OCI-M2 (cell line): Measurements from ENCODE around the gene COQ4.

Source experiments
- DNase-seq: peaks from one replicate; lab custom pipeline; 2025; ENCODE audit not compliant: unreplicated experiment; lab: John Stamatoyannopoulos, UW

Gene COQ4

GRCh38 chr9:128372188-128372641 is 49.6 kb downstream of the COQ4 start:
- no peak for DNase-seq

DNA sequence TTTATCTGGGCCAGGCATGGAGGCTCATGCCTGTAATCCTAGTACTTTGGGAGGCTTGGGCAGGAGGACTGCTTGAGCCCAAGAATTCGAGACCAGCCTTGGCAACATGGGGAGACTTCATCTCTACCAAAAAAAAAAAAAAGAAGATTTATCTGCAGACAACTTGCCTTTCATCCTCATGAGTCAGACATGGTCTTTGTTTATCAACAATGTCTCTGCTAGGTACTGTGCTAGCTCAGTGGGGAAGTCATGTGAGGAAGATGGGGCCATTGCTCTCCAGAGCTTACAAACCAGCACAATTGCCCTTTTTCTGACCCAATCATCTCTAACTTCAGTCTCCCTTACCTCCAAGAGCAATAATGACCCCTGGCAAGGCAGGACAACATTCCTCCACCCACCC is 50.1 kb downstream of the COQ4 start:
- DNase-seq = no peak

GRCh38 chr9:128374221-128374675 is 51.6 kb downstream of the COQ4 start:
- DNase-seq = no peak

DNA sequence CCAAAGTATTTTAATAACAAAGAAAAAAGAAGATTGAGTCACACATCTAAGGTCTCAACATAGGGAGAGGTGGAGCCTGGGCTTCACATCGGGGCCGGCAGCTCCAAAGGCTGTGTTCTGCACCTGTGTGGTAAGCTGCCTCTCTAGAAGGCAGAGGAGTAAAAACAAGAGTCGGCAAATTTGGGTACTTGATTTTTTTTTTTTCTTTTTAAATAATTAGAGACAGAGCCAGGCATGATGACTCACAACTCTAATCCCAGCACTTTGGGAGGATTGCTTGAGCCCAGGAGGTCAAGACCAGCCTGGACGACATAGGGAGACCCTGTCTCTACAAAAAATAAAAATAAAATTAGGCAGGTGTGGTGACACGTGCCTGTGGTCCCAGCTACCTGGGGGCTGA is 53.2 kb downstream of the COQ4 start:
- no peak for DNase-seq

- DNase-seq = no peak
Measured at GRCh38 chr9:128382261-128382660, 59.6 kb downstream of the COQ4 start.

GRCh38 chr9:128383007-128383753 is 60.5 kb downstream of the COQ4 start:
- DNase-seq = no peak
